ENCODE measurements around the gene KRTAP1-3.
"Not testable (repeated sequence)": the region's sequence is repeated elsewhere in the genome, so short reads cannot be mapped to it uniquely, and the experiment has no call there.

KRTAP1-3 gene

GRCh38 chr17:41054025-41054424 is 19.4 kb upstream of the KRTAP1-3 start:
- DNase-seq, result no peak

GRCh38 chr17:41052566-41052965 is 17.9 kb upstream of the KRTAP1-3 start:
- DNase-seq, result no peak

- peak; percentile 91 for DNase-seq
These were observed 14.4 kb upstream of the KRTAP1-3 start for GRCh38 chr17:41049110-41049509.

GRCh38 chr17:41048441-41048840 is 13.8 kb upstream of the KRTAP1-3 start:
- DNase-seq, result peak; percentile 71

- DNase-seq, result not testable (repeated sequence)
These were observed 12.2 kb upstream of the KRTAP1-3 start, which contains the start of gene KRTAP2-1 for GRCh38 chr17:41046735-41047465. KRTAP2-1 (minus strand) TSS chr17:41047316; CDS start chr17:41047267, 49 bp downstream.

- no peak for DNase-seq
These were observed 8.3 kb upstream of the KRTAP1-3 start for GRCh38 chr17:41042953-41043352.

GRCh38 chr17:41040783-41041571 is 6.3 kb upstream of the KRTAP1-3 start, which contains the start of gene KRTAP1-1:
KRTAP1-1 (minus strand) TSS chr17:41041450; CDS start chr17:41041397, 53 bp downstream.
- DNase-seq, result not testable (repeated sequence)

- no peak for DNase-seq
These were observed 3.2 kb upstream of the KRTAP1-3 start for GRCh38 chr17:41037853-41038350.

GRCh38 chr17:41029633-41030245 is 4.9 kb downstream of the KRTAP1-3 start, which contains the start of gene KRTAP1-4:
KRTAP1-4 (minus strand) TSS chr17:41030195; CDS start chr17:41030078, 117 bp downstream.
- no peak for DNase-seq

GRCh38 chr17:41026715-41027471 is 7.8 kb downstream of the KRTAP1-3 start, which contains the start of gene KRTAP1-5:
KRTAP1-5 (minus strand) TSS chr17:41027208; CDS start chr17:41027155, 53 bp downstream.
- peak; percentile 99 for DNase-seq

GRCh38 chr17:41024697-41025096 is 10.0 kb downstream of the KRTAP1-3 start:
- DNase-seq, result no peak

- DNase-seq, result no peak
These were observed 14.3 kb downstream of the KRTAP1-3 start for GRCh38 chr17:41020336-41020735.

- DNase-seq, result no peak
These were observed 15.3 kb downstream of the KRTAP1-3 start for GRCh38 chr17:41019415-41019814.

- no peak for DNase-seq
These were observed 16.1 kb downstream of the KRTAP1-3 start for GRCh38 chr17:41018541-41018940.

- DNase-seq, result no peak
These were observed 18.0 kb downstream of the KRTAP1-3 start for GRCh38 chr17:41016578-41017215.

- DNase-seq, result no peak
These were observed 19.2 kb downstream of the KRTAP1-3 start for GRCh38 chr17:41015454-41015853.

- DNase-seq, result peak; percentile 5
These were observed 21.1 kb downstream of the KRTAP1-3 start for GRCh38 chr17:41013606-41014005.

GRCh38 chr17:41013181-41013580 is 21.5 kb downstream of the KRTAP1-3 start:
- DNase-seq, result peak; percentile 48

- DNase-seq, result no peak
These were observed 22.2 kb downstream of the KRTAP1-3 start for GRCh38 chr17:41012326-41013120.

GRCh38 chr17:41010441-41010840 is 24.2 kb downstream of the KRTAP1-3 start:
- no peak for DNase-seq

- no peak for DNase-seq
These were observed 24.7 kb downstream of the KRTAP1-3 start for GRCh38 chr17:41009936-41010335.
